H1 (cell line): ENCODE data around the gene PLEKHN1. TPM values are rescaled to one million over a fixed set of nuclear protein-coding genes. Genes with fewer than 3 reads are reported as not detected.
"Not testable (repeated sequence)": the region's sequence is repeated elsewhere in the genome, so short reads cannot be mapped to it uniquely, and the experiment has no call there.

Source experiments
- CTCF ChIA-PET: fragments of 300-600 bp; sonication (Branson Sonifier 250); formaldehyde crosslinking; loops from one replicate; lab custom pipeline; 2021; ENCODE audit not compliant: partially characterized antibody; lab: Charles Lee
- POLR2A ChIA-PET: fragments of 300-600 bp; sonication (Branson Sonifier 250); formaldehyde crosslinking; loops from one replicate; lab custom pipeline; 2021; ENCODE audit warnings: inconsistent platforms; ENCODE audit not compliant: partially characterized antibody; lab: Charles Lee
- DNase-seq, 2 experiments: peaks; one replicate each; pipeline versions ENCODE4 v3.0.0 to v3.0.0-alpha.2; 2010 to 2022; ENCODE audit warnings: low spot score in 2 of 2, low read depth in 1 of 2, mixed read lengths in 1 of 2
- FAIRE-seq: peaks from 2 replicates; lab custom pipeline; 2011; peaks lifted over from hg19 to GRCh38; lab: Jason Lieb, UNC
- H2AFZ ChIP-seq: 2 replicates; pipeline ENCODE4 v1.8.1; 2012; ENCODE audit warnings: low read length, inconsistent platforms
- H2AK5ac ChIP-seq: 2 replicates; pipeline ENCODE4 v1.6.1; 2013; ENCODE audit warnings: low read depth, low read length
- H2BK120ac ChIP-seq: replicated peaks from 2 replicates; pipeline ENCODE3; 2013; ENCODE audit warnings: low read depth, low read length, inconsistent platforms
- H2BK12ac ChIP-seq: 2 replicates; pipeline ENCODE4 v1.6.1; 2013; ENCODE audit warnings: low read depth, low read length
- H2BK15ac ChIP-seq: 2 replicates; pipeline ENCODE4 v1.6.1; 2013; ENCODE audit warnings: low read length
- H2BK20ac ChIP-seq: 2 replicates; pipeline ENCODE4 v1.6.1; 2013; ENCODE audit warnings: low read length
- H2BK5ac ChIP-seq: 2 replicates; pipeline ENCODE4 v1.6.1; 2013; ENCODE audit warnings: low read depth, low read length
- H3K14ac ChIP-seq: 2 replicates; pipeline ENCODE4 v1.6.1; 2013; ENCODE audit warnings: inconsistent platforms; ENCODE audit not compliant: insufficient read length
- H3K18ac ChIP-seq: 2 replicates; pipeline ENCODE4 v1.6.1; 2013; ENCODE audit warnings: low read length; ENCODE audit errors: extremely low read depth
- H3K23ac ChIP-seq: 2 replicates; pipeline ENCODE4 v1.6.1; 2013; ENCODE audit warnings: inconsistent platforms; ENCODE audit not compliant: insufficient read length
- H3K23me2 ChIP-seq: 2 replicates; pipeline ENCODE4 v1.6.1; 2013; ENCODE audit warnings: low read depth, low read length
- H3K27ac ChIP-seq: 2 replicates; pipeline ENCODE4 v1.6.1; 2011; ENCODE audit warnings: low read depth, low read length, inconsistent platforms
- H3K27me3 ChIP-seq, 4 experiments: replicated peaks in 1 of 4; 1 replicate in 1 of 4; 2 replicates in 3 of 4; pipeline versions ENCODE4 v1.6.1 to v1.8.1; 2011 to 2013; ENCODE audit warnings: low read length in 3 of 4, mild to moderate bottlenecking in 3 of 4, inconsistent platforms in 2 of 4, mixed read lengths in 2 of 4, moderate library complexity in 1 of 4; ENCODE audit not compliant: control insufficient read depth in 3 of 4, insufficient read depth in 3 of 4; ENCODE audit errors: extremely low read depth in 1 of 4
- H3K36me3 ChIP-seq, 4 experiments: 2 replicates each; pipeline versions ENCODE4 v1.6.1 to v1.8.1; 2011 to 2013; ENCODE audit warnings: mild to moderate bottlenecking in 4 of 4, low read length in 3 of 4, moderate library complexity in 2 of 4, control low read depth in 1 of 4, inconsistent platforms in 1 of 4; ENCODE audit not compliant: insufficient read depth in 4 of 4, control insufficient read depth in 2 of 4
- H3K4ac ChIP-seq: replicated peaks from 2 replicates; pipeline ENCODE3; 2013; ENCODE audit warnings: low read length, low read depth, mixed read lengths, inconsistent platforms; ENCODE audit not compliant: insufficient read length
- H3K4me1 ChIP-seq, 4 experiments: replicated peaks in 1 of 4; 1 replicate in 1 of 4; 2 replicates in 3 of 4; pipeline versions ENCODE4 v1.6.1 to v1.8.1; 2011 to 2013; ENCODE audit warnings: low read length in 3 of 4, inconsistent platforms in 2 of 4, mixed read lengths in 1 of 4; ENCODE audit not compliant: insufficient read depth in 4 of 4, control insufficient read depth in 3 of 4
- H3K4me2 ChIP-seq, 2 experiments: 2 replicates each; pipeline versions ENCODE4 v1.6.1 to v1.8.1; 2011 to 2013; ENCODE audit warnings: low read depth in 2 of 2, low read length in 2 of 2, control low read depth in 1 of 2, inconsistent platforms in 1 of 2, mild to moderate bottlenecking in 1 of 2; ENCODE audit not compliant: insufficient read depth in 1 of 2
- H3K4me3 ChIP-seq, 4 experiments: fragments of 200-600, 300-600 bp in 1 of 4; sonication (generic), shearing (Covaris generic), sonication (Bioruptor Twin) in 1 of 4; 2 replicates each; pipeline versions ENCODE4 v1.5.1 to v1.8.1; 2011 to 2016; ENCODE audit warnings: low read length in 4 of 4, low read depth in 3 of 4, control low read depth in 2 of 4, inconsistent platforms in 2 of 4, mild to moderate bottlenecking in 2 of 4, mixed read lengths in 1 of 4, moderate library complexity in 1 of 4; ENCODE audit not compliant: insufficient read depth in 2 of 4; ENCODE audit errors: extremely low read depth in 1 of 4
- H3K56ac ChIP-seq: replicated peaks from 2 replicates; pipeline ENCODE3; 2013; ENCODE audit warnings: low read depth, mild to moderate bottlenecking, mixed read lengths, low read length, inconsistent platforms; ENCODE audit not compliant: insufficient read length
- H3K79me1 ChIP-seq: 2 replicates; pipeline ENCODE4 v1.6.1; 2013; ENCODE audit warnings: low read depth, low read length, control low read depth
- H3K79me2 ChIP-seq, 2 experiments: 2 replicates each; pipeline versions ENCODE4 v1.6.1 to v1.8.1; 2012 to 2013; ENCODE audit warnings: low read length in 2 of 2, mild to moderate bottlenecking in 2 of 2, inconsistent platforms in 1 of 2; ENCODE audit not compliant: insufficient read depth in 2 of 2, control insufficient read depth in 1 of 2
- H3K9ac ChIP-seq, 4 experiments: replicated peaks in 1 of 4; 1 replicate in 1 of 4; 2 replicates in 3 of 4; pipeline versions ENCODE4 v1.6.1 to v1.8.1; 2011 to 2013; ENCODE audit warnings: low read depth in 3 of 4, low read length in 3 of 4, control low read depth in 2 of 4, mild to moderate bottlenecking in 2 of 4, moderate library complexity in 2 of 4, inconsistent platforms in 1 of 4; ENCODE audit errors: extremely low read depth in 1 of 4
- H3K9me3 ChIP-seq, 2 experiments: 2 replicates each; pipeline versions ENCODE4 v1.6.1 to v1.8.1; 2012 to 2013; ENCODE audit warnings: mild to moderate bottlenecking in 2 of 2, moderate library complexity in 2 of 2, control low read depth in 1 of 2, inconsistent platforms in 1 of 2, low read depth in 1 of 2, low read length in 1 of 2, mixed read lengths in 1 of 2; ENCODE audit not compliant: insufficient read depth in 2 of 2
- H4K20me1 ChIP-seq, 2 experiments: replicated peaks in 1 of 2; 2 replicates each; pipeline versions ENCODE3 to v1.8.1; 2011 to 2013; ENCODE audit warnings: inconsistent platforms in 2 of 2, low read length in 2 of 2, mild to moderate bottlenecking in 1 of 2; ENCODE audit not compliant: insufficient read depth in 2 of 2, control insufficient read depth in 1 of 2
- H4K5ac ChIP-seq: 2 replicates; pipeline ENCODE4 v1.6.1; 2013; ENCODE audit warnings: low read length, low read depth, mixed read lengths, inconsistent platforms; ENCODE audit not compliant: insufficient read length
- H4K8ac ChIP-seq: 2 replicates; pipeline ENCODE4 v1.8.0; 2013; ENCODE audit warnings: mild to moderate bottlenecking, moderate library complexity, low read length, inconsistent platforms; ENCODE audit not compliant: insufficient read depth; ENCODE audit errors: extremely low read depth
- H4K91ac ChIP-seq: replicated peaks from 2 replicates; pipeline ENCODE3; 2013; ENCODE audit warnings: low read length, mixed read lengths, inconsistent platforms; ENCODE audit not compliant: insufficient read length
- WGBS, 2 experiments: shearing (Covaris generic) in 1 of 2; methylation state at CpG; one replicate each; pipeline versions ENCODE4 v1.1.6 to v1.1.7; 2013 to 2015; ENCODE audit warnings: low lambda C conversion rate in 2 of 2, mixed read lengths in 2 of 2, inconsistent platforms in 1 of 2, low coverage in 1 of 2, missing lambda C conversion rate in 1 of 2; ENCODE audit not compliant: insufficient replicate concordance in 2 of 2, insufficient coverage in 1 of 2, insufficient read length in 1 of 2; ENCODE audit errors: extremely low coverage in 1 of 2, missing lambda C conversion rate in 1 of 2; 5-methylcytosine and 5-hydroxymethylcytosine counted together
- polyA plus RNA-seq, 7 experiments: library from polyadenylated mRNA; depleted of rRNA in 3 of 7; stranded (reverse) in 5 of 7; unstranded in 2 of 7; fragments of >200 nt in 5 of 7; fragments of 200-250 nt in 2 of 7; gene quantifications; 1 replicate in 5 of 7; 2 replicates in 1 of 7; 4 replicates in 1 of 7; pipeline versions ENCODE4 v1.2.1 to v1.2.3, GENCODE V29; 2011 to 2013; ENCODE audit warnings: missing spikeins in 2 of 7, mixed read lengths in 2 of 7
- total RNA-seq: library from RNA; stranded (reverse); fragmentation: NEBNext Ultra II Directional; extraction: Animal tissue kit (Norgen Biotek cat#: 25700); gene quantifications from 2 replicates; pipeline ENCODE4 v1.2.1, GENCODE V29; 2021

PLEKHN1 gene
- total and polyA plus RNA-seq, 2 of the 8 experiments (the other 6 are each of a cell fraction or from before 2014, with no cell fraction given) = 0.39 to 1.5 TPM

DNA sequence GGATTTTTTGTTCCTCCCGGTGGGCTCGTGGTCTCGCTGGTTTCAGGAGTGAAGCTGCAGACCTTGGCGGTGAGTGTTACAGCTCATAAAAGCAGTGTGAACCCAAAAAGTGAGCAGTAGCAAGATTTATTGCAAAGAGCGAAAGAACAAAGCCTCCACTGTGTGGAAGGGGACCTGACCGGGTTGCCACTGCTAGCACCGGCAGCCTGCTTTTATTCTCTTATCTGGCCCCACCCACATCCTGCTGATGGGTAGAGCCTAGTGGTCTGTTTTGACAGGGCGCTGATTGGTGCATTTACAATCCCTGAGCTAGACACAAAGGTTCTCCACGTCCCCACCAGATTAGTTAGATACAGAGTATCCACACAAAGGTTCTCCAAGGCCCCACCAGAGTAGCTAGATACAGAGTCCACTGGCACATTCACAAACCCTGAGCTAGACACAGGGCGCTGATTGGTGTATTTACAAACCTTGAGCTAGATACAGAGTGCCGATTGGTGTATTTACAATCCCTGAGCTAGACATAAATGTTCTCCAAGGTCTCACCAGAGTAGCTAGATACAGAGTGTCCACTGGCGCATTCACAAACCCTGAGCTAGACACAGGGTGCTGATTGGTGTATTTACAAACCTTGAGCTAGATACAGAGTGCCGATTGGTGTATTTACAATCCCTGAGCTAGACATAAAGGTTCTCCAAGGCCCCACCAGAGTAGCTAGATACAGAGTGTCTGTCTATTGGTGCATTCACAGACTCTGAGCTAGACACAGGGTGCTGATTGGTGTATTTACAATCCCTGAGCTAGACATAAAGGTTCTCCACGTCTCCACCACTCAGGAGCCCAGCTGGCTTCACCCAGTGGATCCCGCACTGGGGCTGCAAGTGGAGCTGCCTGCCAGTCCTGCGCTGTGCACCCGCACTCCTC is 51.4 kb downstream of the PLEKHN1 start:
- not testable (repeated sequence) for H3K14ac ChIP-seq, H4K91ac ChIP-seq, H3K4me2 ChIP-seq, H3K18ac ChIP-seq, H4K20me1 ChIP-seq, H3K9ac ChIP-seq, DNase-seq, H2BK20ac ChIP-seq, H2AK5ac ChIP-seq, H3K27ac ChIP-seq, H4K5ac ChIP-seq, H3K27me3 ChIP-seq, H3K56ac ChIP-seq, H3K79me2 ChIP-seq, FAIRE-seq, H3K79me1 ChIP-seq, H2BK12ac ChIP-seq, H2BK120ac ChIP-seq, H4K8ac ChIP-seq, H3K4me3 ChIP-seq, H3K9me3 ChIP-seq, H3K4ac ChIP-seq, H3K36me3 ChIP-seq, H2BK15ac ChIP-seq, H2AFZ ChIP-seq, H2BK5ac ChIP-seq, H3K23ac ChIP-seq
- POLR2A ChIA-PET = interaction anchor here (1.1 to 14.9 kb wide), 4 partner anchors 11 to 41 kb away, joined by 3 to 245 read pairs (median 10); no protein-coding TSS in a partner anchor
- peaks cover 2 to 37% (median 25%) of the 10 kb centered on the region in 4 experiments for H3K4me1 ChIP-seq
- WGBS, 2 experiments = 87% methylated on average over 15 of the region's 17 CpGs; no CpG with 5 or more reads in 1 of the 2 experiments
- peaks cover 13% of the 10 kb centered on the region for H3K23me2 ChIP-seq
- CTCF ChIA-PET = interaction anchor here (0.7 to 7.8 kb wide), 11 partner anchors 11 to 157 kb away, joined by 3 to 74 read pairs (median 5); partner anchors contain the start of genes HES4, NOC2L, PERM1 and RNF223
